ENCODE measurements around the gene UBE3D. TPM values are rescaled to one million over a fixed set of nuclear protein-coding genes. Genes with fewer than 3 reads are reported as not detected.

The UBE3D gene
- total RNA-seq, 1 experiment from 2014 or later, result 11.3 TPM

DNA sequence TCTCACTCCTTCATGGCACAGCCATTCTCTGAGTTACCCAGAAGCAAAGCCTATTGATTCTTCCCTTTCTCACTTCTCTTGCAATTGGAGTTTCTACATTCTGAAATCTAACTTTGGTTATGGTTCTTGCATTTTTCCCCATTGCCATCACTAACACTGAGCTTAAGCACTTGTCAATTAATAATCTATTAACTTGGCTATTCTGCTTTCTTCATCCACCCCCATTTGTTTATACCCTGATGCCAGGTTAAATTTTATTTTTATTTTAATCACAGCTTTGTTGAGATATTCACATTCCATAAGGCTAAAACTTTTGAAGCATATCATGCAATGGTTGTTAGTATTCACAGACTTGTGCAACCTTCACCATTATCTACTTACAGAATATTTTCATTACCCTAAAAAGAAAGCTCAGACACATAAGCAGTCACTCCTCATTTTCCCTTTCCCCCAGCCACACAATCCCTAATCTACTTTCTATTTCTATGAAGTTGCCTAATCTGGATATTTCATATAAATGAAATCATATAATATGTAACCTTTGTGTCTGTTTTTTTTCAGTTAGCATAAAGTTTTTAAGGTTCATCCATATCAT is 222.3 kb downstream of the UBE3D start:
- in situ Hi-C loops (cut with HindIII; ENCODE audit: low sequenced_read_pairs), result no loop called here
- DNase-seq (ENCODE audit: low spot score), result no peak

GRCh38 chr6:82842721-82843120 is 222.9 kb downstream of the UBE3D start:
- in situ Hi-C loops (cut with HindIII; ENCODE audit: low sequenced_read_pairs), result no loop called here
- DNase-seq (ENCODE audit: low spot score), result no peak

Other genes with a start within 250 kb of the UBE3D start
- 2.6 and 8.2 TPM in 2 replicates for gene DOP1A, start 1.8 kb upstream of the UBE3D start, total RNA-seq (2014; rRNA removed; shearing (Covaris generic))
- gene PGM3, start 127.4 kb upstream of the UBE3D start, total RNA-seq (2014; rRNA removed; shearing (Covaris generic)), result 23.1 and 51.9 TPM in 2 replicates
- gene RWDD2A, start 127.5 kb upstream of the UBE3D start, total RNA-seq (2014; rRNA removed; shearing (Covaris generic)), result 3.9 and 5.5 TPM in 2 replicates

Data from G401 (cell line).